Activated T-helper 17 cell treated with anti-CD3 and anti-CD28 coated beads, Interleukin-2, amount 50 U/mL, for 72 hours (primary cell): Measurements from ENCODE around the gene NAB2. TPM values are rescaled to one million over a fixed set of nuclear protein-coding genes. Genes with fewer than 3 reads are reported as not detected.

ENCODE experiments used
- ATAC-seq: fragments of 150-1000 bp; cut with Tn5 transposase; replicated peaks from 2 replicates; pipeline ENCODE4 v1.10.0; 2021; ENCODE audit warnings: mild to moderate bottlenecking, moderate library complexity
- H3K27ac Mint-ChIP-seq: one replicate; pipeline ENCODE4 v1.8.0; 2022; ENCODE audit warnings: mixed read lengths
- H3K27me3 Mint-ChIP-seq: one replicate; pipeline ENCODE4 v1.8.0; 2022; ENCODE audit warnings: mixed read lengths
- H3K36me3 Mint-ChIP-seq: one replicate; pipeline ENCODE4 v1.8.0; 2022; ENCODE audit warnings: low read depth, mild to moderate bottlenecking, mixed read lengths
- H3K4me1 Mint-ChIP-seq: one replicate; pipeline ENCODE4 v1.8.0; 2022; ENCODE audit warnings: mixed read lengths
- H3K4me3 Mint-ChIP-seq: one replicate; pipeline ENCODE4 v1.8.0; 2022; ENCODE audit warnings: mild to moderate bottlenecking, mixed read lengths
- H3K9me3 Mint-ChIP-seq: one replicate; pipeline ENCODE4 v1.8.0; 2022; ENCODE audit warnings: mixed read lengths
- total RNA-seq, 2 donors: library from RNA; stranded (reverse); gene quantifications; one replicate each; pipeline ENCODE4 v1.2.3, GENCODE V29; 2022

NAB2 gene
- total RNA-seq, 2 donors from 2014 or later = 20.6 to 61.4 TPM

GRCh38 chr12:57124261-57124877, 35.5 kb downstream of the NAB2 start:
- no peak overlapping the region for H3K27ac Mint-ChIP-seq
- ATAC-seq = peak; percentile 54
- H3K27me3 Mint-ChIP-seq = no peaks in the 10 kb centered on the region
- H3K4me3 Mint-ChIP-seq = no peak overlapping the region
- H3K4me1 Mint-ChIP-seq = peaks cover 6% of the 10 kb centered on the region
- peaks cover 8% of the 10 kb centered on the region for H3K9me3 Mint-ChIP-seq
- no peaks in the 10 kb centered on the region for H3K36me3 Mint-ChIP-seq

- Mint-ChIP-seq H3K27ac (no peak overlapping the region), H3K4me1 (peaks cover 6% of the 10 kb centered on the region), H3K36me3 (no peaks in the 10 kb centered on the region), H3K27me3 (no peaks in the 10 kb centered on the region), H3K9me3 (peaks cover 8% of the 10 kb centered on the region), H3K4me3 (peak overlapping the region; percentile 81)
- ATAC-seq = no peak
Measured at GRCh38 chr12:57126061-57126460, 37.1 kb downstream of the NAB2 start.

GRCh38 chr12:57126561-57126960, 37.6 kb downstream of the NAB2 start:
- peak overlapping the region; percentile 81 for H3K4me3 Mint-ChIP-seq
- H3K9me3 Mint-ChIP-seq = peaks cover 8% of the 10 kb centered on the region
- H3K36me3 Mint-ChIP-seq = no peaks in the 10 kb centered on the region
- no peaks in the 10 kb centered on the region for H3K27me3 Mint-ChIP-seq
- peaks cover 6% of the 10 kb centered on the region for H3K4me1 Mint-ChIP-seq
- no peak for ATAC-seq
- H3K27ac Mint-ChIP-seq = peak overlapping the region; percentile 74

- peaks cover 6% of the 10 kb centered on the region for H3K4me1 Mint-ChIP-seq
- peak; percentile 56 for ATAC-seq
- peak overlapping the region; percentile 74 for H3K27ac Mint-ChIP-seq
- no peaks in the 10 kb centered on the region for H3K27me3 Mint-ChIP-seq
- H3K36me3 Mint-ChIP-seq = no peaks in the 10 kb centered on the region
- peaks cover 8% of the 10 kb centered on the region for H3K9me3 Mint-ChIP-seq
- H3K4me3 Mint-ChIP-seq = peak overlapping the region; percentile 81
Measured at GRCh38 chr12:57127101-57127725, 38.3 kb downstream of the NAB2 start.

- Mint-ChIP-seq H3K9me3 (peaks cover 8% of the 10 kb centered on the region), H3K4me3 (peak within 1 kb of the TSS; percentile 81), H3K27me3 (no peaks in the 10 kb centered on the region), H3K27ac (peak within 1 kb of the TSS; percentile 74), H3K36me3 (no peaks in the 10 kb centered on the region), H3K4me1 (peaks cover 6% of the 10 kb centered on the region)
- ATAC-seq = peak; percentile 82
Measured at GRCh38 chr12:57127726-57128518, 39.0 kb downstream of the NAB2 start, which contains the start of gene LRP1. Gene LRP1, plus strand, starts transcription at chr12:57128483. Its CDS starts 482 bp downstream, at chr12:57128965.

- Mint-ChIP-seq H3K4me3 (peak overlapping the region; percentile 81), H3K27me3 (no peaks in the 10 kb centered on the region), H3K36me3 (no peaks in the 10 kb centered on the region), H3K9me3 (peaks cover 6% of the 10 kb centered on the region), H3K27ac (peak overlapping the region; percentile 72), H3K4me1 (peaks cover 6% of the 10 kb centered on the region)
- ATAC-seq = no peak
Measured at GRCh38 chr12:57128519-57129247, 39.8 kb downstream of the NAB2 start.

- no peaks in the 10 kb centered on the region for H3K27me3 Mint-ChIP-seq
- peak overlapping the region; percentile 54 for H3K4me3 Mint-ChIP-seq
- ATAC-seq = no peak
Measured at GRCh38 chr12:57129321-57129842, 40.5 kb downstream of the NAB2 start.

GRCh38 chr12:57129889-57130288, 41.0 kb downstream of the NAB2 start:
- H3K27ac Mint-ChIP-seq = peak overlapping the region; percentile 73
- H3K27me3 Mint-ChIP-seq = no peaks in the 10 kb centered on the region
- no peaks in the 10 kb centered on the region for H3K36me3 Mint-ChIP-seq
- peak overlapping the region; percentile 54 for H3K4me3 Mint-ChIP-seq
- no peaks in the 10 kb centered on the region for H3K4me1 Mint-ChIP-seq
- H3K9me3 Mint-ChIP-seq = no peaks in the 10 kb centered on the region
- ATAC-seq = no peak

More at GRCh38 chr12:57129321-57129842, 40.5 kb downstream of the NAB2 start:
- Mint-ChIP-seq H3K27ac (peak overlapping the region; percentile 73), H3K4me1 (peaks cover 2% of the 10 kb centered on the region), H3K36me3 (no peaks in the 10 kb centered on the region), H3K9me3 (no peaks in the 10 kb centered on the region)

- Mint-ChIP-seq H3K9me3 (no peaks in the 10 kb centered on the region), H3K27me3 (no peaks in the 10 kb centered on the region), H3K4me1 (no peaks in the 10 kb centered on the region)
Measured at GRCh38 chr12:57130941-57131340, 42.0 kb downstream of the NAB2 start.

GRCh38 chr12:57131896-57132744, 43.2 kb downstream of the NAB2 start:
- H3K27ac Mint-ChIP-seq = peak overlapping the region; percentile 6
- no peaks in the 10 kb centered on the region for H3K9me3 Mint-ChIP-seq
- H3K4me3 Mint-ChIP-seq = no peak overlapping the region
- no peaks in the 10 kb centered on the region for H3K36me3 Mint-ChIP-seq
- no peaks in the 10 kb centered on the region for H3K4me1 Mint-ChIP-seq
- no peaks in the 10 kb centered on the region for H3K27me3 Mint-ChIP-seq
- ATAC-seq = no peak

More at GRCh38 chr12:57130941-57131340, 42.0 kb downstream of the NAB2 start:
- H3K36me3 Mint-ChIP-seq = no peaks in the 10 kb centered on the region
- H3K27ac Mint-ChIP-seq = peak overlapping the region; percentile 6
- H3K4me3 Mint-ChIP-seq = no peak overlapping the region
- ATAC-seq = no peak

GRCh38 chr12:57133013-57133569, 44.2 kb downstream of the NAB2 start:
- Mint-ChIP-seq H3K27ac (no peak overlapping the region), H3K9me3 (no peaks in the 10 kb centered on the region), H3K36me3 (no peaks in the 10 kb centered on the region), H3K4me1 (no peaks in the 10 kb centered on the region), H3K4me3 (no peak overlapping the region), H3K27me3 (no peaks in the 10 kb centered on the region)
- no peak for ATAC-seq

- Mint-ChIP-seq H3K27ac (peak overlapping the region; percentile 38), H3K9me3 (no peaks in the 10 kb centered on the region), H3K36me3 (no peaks in the 10 kb centered on the region), H3K4me3 (no peak overlapping the region), H3K4me1 (no peaks in the 10 kb centered on the region), H3K27me3 (no peaks in the 10 kb centered on the region)
- no peak for ATAC-seq
Measured at GRCh38 chr12:57133916-57134315, 45.0 kb downstream of the NAB2 start.

GRCh38 chr12:57134949-57135348, 46.0 kb downstream of the NAB2 start:
- Mint-ChIP-seq H3K27ac (no peak overlapping the region), H3K27me3 (no peaks in the 10 kb centered on the region), H3K9me3 (no peaks in the 10 kb centered on the region), H3K4me3 (no peak overlapping the region), H3K4me1 (no peaks in the 10 kb centered on the region), H3K36me3 (no peaks in the 10 kb centered on the region)
- ATAC-seq = no peak
